Stimulated activated CD8-positive, alpha-beta memory T cell treated with anti-CD3 and anti-CD28 coated beads, Interleukin-15, amount 100 ng/mL, for 1 hour (primary cell): Measurements from ENCODE around the gene SMIM21.

Experiments
- DNase-seq: peaks from one replicate; pipeline ENCODE4 v3.0.0-alpha.2; 2020; ENCODE audit warnings: low read depth

Gene SMIM21

DNA sequence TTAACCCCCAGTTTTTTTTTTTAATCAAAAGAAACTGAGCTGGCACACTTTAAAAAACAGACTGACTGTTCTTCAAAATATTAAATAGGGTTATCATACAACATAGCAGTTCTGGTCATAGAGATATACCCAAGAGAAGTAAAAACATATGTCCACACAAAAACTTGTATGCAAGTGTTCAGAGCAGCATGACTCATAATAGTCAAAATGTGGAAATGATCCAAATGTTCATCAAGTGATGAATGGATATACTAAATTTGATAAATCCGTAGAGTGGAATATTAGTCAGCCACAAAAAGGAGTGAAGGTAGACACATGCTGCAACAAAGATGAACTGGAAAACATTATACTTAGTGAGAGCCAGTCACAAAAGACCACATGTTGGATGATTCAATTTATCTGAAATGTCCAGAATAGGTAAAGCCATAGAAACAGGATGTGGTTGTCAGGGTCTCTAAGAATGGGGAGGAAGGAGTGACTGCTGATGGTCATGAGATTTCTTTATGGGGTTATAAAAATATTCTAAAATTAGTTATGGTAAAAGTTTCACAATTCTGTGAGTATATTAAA lies 5.1 kb downstream of the SMIM21 start:
- DNase-seq: no peak

DNA sequence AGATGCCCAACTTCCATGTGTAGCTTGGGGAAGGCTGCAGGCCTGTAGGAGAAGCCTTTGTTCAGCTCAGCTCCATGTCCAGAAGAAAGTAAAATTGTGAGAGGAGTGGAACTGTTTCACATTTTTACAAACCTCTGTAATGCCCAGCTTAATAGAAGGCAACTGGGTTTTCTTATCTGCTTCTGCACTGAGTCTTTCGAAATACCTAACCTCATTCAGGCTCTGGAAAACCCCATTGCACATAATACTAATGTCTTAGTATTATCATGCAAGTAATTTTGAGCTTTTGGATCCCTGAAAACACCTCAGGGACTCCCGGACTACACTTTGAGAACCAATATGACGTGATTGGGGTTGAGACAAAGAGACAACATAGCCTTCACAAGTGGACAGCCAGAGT lies 5.8 kb downstream of the SMIM21 start:
- DNase-seq: no peak

DNA sequence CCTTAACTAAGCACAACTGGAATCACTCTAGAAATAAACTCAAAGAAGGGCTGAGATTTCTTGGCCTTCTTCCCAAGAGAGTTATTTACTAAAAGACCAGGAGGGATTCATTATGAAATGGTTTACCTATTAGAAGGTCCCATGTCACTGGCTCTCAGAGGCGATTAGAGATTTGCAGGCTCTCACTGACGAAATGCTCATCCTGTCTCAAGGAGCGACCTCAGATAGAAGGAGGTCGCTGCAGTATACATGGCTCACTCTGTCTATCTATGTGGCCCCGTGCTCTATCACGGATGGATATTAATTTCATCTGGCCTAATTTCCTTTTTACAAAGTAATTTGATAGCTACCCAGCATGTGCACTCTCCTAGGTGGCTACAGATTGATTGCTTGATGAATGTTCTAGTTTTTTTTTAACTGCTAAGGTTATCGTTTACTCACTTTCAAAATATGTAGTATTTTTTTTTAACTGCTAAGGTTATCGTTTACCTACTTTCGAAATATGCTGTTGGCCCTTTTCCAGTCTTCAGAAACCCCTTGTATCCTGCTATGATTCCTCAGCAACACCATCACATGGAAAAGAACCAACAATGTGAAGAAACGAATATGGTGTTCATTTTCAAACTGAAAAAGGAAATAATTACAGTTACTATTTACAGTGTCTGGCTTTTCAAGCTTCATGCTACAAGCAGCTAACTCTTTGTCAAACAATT lies 9.1 kb downstream of the SMIM21 start:
- DNase-seq: no peak

DNA sequence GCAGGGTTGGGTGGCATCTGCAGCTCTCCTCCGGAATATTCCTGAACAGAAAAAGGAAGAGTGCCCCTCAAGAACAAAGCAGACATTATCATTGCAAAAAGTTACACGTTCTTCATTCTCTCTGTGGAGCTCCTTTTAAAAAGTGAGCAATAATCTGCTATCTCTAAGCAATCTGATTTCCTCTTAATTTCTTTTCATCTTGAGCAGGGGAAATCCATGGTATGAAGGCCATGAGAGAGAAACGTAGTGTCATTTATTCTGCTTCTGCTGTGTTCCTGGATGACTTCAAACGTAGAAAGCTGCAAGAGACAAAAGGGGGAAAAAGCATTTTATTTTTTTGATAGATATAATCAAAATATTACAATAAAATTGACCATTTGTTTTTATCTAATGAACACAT lies 16.9 kb downstream of the SMIM21 start:
- no peak for DNase-seq

DNA sequence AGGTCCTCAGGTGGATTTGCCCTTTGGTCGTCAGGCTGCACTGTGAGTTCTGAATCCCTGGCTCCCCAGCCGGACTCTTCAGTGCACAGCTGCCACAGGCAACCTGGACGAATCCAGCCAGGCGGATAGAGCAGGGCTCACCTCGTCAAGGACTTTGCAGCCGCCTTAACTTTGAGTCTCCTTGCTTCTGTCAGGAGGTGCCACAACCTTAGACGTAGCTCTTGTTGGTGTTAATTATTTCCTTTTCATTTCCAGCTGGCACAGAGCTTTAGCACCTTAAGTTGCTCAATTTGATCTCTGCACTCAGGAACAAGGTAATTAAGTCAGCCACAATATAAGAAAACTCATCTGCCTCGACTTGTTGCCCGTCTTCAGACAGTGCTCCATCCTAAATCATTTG lies 17.7 kb downstream of the SMIM21 start:
- no peak for DNase-seq

DNA sequence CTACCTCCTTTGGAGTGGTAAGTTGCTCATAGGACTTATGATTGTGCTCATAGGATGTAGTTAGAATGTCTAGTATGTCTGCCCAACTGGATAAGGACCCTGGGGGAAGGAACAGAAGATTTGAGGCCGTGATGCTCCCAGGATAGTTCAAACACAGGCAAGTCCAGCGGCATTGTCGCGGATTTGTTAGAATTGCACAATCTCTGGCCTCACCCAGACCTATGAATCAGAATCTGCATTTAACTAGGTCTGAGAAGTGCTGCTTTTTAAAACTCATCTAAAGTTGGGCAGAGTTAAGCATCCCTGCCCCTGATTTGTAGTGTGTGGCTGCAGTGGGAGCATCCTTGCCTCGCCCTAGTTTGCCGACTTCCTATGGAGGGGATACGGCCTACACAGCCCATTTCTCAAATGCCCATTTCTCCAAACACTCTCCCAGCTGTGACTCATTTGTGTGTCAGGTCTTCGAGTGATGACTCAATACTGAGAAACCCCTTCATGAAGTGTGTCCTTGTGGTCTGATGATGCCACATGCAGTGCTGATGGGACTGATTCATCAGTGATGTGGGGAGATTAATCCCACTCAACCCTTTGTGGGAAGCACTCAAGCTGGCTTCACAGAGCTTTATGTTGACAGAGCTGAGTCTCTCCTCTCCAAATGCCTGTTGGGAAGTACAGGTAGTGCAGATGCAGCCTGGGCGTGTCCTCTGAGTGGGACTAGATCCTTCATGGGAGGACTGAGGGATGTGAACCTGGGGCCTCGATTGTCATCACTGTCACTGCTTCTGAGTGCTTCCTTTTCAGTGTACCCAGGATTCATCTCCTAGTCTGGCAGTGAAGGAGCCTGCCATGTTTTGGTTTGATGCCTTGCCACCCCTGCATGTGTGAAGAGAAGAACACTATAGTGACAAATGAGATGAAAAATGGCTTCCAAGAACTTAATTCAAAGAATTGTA lies 18.7 kb downstream of the SMIM21 start:
- DNase-seq: no peak

DNA sequence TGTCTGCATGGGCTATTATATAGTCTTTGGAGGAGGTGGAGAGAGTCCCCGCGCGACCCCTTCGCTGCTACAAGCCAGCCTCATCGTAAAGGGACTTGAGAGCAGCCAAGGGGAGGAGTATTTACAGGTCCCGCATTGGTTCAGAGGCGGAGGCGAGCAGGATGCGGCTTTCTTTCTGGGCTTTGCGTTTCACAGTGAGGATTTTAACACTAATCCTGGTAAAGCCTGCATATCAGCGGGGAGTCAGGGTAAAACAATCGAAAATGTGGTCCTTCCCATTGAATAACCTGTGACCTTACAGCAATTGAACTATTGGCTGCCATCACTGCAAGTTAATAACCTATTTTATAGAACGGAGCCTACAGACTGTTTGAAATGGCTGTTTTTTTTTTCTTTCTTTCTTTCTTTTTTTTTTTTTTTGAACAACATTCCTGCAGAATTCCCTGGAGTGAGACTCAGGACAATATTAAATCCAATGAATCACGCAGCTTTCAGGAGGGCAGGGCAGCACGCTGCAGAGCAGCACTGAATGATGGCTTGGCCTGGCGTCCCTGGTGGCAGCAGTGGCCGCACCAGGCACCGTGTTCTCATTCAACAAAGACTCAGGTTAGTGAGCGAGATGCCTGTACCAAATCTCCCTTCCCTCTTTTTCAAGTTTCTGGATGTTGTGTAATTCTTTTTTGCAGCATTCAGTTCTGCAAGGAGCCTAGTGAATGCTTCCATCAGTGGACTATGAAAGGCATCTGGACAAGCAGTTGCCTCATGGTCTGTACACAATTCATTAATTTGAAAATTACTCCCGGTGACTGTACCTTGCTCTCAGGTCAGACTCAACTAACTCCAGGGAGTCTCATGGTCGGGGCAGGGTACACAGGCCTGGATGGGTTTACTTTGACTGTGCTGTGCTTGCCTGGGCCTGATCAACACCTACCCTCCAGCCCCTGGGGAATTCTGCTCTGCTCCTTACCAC lies 19.8 kb downstream of the SMIM21 start:
- DNase-seq: no peak

DNA sequence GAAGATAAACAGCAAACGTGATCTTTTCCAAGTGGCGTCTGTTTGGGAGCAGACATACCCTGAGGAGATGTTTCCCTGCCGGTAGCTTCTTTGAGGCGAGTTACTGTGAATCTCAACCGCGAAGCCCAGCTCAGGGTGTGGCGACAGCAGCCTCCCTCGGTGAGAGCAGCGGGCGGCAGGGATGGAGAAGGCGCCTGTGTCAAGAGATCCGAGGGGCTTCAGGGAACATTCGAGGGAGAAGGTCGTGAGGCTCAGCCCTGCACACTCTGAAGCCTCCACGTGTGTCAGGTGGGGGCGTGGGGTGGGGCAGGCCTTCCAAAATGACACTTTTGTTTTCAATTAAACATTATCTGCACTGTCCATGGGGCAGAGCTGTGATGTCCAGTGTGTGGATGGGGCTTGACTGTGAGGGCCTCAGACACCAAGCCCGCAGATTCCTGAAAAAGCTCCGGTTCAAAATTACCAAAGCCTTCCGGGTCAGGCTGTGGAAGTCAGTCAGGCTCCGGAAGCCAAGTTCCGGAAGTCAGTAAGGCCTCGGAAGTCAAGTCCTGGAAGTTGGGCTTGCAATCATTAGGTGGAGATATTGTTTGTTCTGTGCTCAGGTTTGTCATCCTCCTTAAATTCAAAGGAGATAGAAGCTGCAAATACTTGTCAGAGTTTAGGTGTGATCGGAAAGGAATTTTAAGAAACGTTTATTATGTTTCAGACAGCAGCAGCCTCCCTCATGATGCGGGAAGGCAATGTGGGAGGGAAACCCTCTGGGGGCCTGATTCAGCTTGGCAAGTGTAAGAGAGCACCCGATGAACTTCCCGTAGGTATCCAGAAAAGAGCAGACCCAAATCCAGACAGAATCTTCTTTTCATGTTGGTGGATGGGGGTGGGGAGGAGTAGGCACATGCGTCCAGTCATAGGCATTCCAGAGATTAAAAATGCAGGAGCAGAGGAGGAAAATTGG lies 20.7 kb downstream of the SMIM21 start:
- no peak for DNase-seq

DNA sequence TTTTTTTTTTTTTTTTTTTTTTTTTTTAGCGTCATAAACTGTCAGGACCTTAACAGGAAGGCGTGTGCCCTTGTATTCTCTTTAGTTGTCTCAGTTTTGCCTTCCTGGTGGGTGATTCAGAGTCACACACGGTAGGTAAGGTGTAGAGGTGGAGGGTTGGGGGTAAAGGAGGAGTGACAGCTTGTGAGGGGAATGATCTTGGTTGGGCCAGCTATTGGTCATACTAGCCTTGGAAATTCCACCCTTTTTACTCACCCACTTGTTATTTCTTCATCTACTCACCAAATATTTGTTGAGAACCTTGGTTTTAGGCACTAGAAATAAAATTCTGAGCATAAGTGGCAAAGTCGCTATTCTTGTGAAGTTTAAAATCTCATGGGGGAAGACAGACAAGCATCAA lies 22.2 kb downstream of the SMIM21 start:
- DNase-seq: no peak

DNA sequence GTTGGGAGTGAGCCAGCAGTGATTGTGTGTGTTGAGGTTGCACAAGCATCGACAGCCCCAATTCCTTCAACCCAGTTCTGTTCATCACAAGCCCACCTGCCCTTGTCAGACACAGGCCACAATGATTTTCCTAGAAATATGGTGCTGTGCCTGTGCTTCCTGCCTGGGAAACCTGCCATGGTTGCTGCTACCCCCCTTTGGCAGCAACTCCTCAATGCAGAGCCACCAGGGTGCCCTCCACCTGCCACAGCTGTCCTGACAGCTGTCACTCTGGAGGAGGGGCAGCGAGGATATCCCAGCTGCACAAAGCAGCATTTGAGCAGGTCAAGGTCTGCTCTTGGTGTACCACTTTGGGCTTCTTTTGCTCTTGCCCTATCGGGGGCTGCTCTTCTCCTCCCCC lies 27.1 kb downstream of the SMIM21 start:
- no peak for DNase-seq

DNA sequence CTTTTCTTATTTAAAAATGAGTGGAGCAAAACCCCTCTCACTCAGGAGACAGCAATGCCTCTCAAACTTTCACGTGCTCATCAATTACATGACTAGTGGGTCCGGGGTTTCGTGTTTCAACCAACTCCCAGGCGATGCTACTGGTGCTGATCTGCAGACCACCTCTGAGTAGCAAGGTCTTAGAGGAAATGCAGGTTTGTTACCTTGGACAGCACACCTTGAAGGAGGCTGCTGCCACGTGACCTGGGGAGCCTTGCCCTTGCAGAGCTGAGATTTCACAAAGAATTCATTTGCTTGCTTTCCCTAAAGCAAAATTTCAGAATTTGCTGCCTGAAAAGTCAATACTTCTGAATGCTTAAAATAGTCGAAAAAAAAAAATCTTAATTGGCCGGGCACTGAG lies 32.4 kb downstream of the SMIM21 start:
- no peak for DNase-seq

DNA sequence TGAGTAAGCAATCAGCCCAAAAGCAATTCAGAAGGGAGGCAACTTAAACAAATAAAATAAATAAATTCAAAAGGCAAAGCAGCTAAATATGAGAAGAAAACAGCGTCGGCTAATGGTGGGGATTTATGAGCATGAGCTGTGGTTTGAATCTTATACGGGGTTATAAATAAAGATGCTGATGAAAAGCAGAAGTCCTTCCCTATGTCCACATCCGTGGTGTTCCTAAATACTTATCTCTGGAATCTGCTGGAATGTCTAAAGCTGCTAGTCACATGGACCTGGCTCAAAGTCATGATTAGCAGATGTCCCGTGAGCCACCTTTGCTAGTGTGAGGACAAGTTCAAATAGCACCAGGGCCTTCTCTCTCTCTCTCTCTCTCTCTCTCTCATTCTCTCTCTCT lies 33.8 kb downstream of the SMIM21 start:
- DNase-seq: no peak

DNA sequence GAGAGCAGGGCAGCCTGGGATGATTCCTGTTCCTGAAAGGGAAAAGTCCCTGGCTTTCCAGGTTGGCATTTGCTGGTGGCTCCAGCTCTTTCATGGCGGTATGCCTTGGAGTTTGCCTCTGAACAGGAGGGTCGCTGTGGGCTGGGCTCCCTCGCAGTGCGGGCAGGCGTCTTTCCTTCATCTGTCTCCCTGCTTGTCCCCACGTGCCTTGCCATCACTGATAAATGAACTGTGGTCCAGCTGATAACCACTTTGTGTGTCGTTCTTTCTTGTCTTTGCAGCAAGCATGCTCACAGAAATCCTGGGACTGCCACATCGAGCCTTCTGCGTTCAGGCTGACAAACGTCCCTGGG lies 35.3 kb downstream of the SMIM21 start:
- DNase-seq: no peak

DNA sequence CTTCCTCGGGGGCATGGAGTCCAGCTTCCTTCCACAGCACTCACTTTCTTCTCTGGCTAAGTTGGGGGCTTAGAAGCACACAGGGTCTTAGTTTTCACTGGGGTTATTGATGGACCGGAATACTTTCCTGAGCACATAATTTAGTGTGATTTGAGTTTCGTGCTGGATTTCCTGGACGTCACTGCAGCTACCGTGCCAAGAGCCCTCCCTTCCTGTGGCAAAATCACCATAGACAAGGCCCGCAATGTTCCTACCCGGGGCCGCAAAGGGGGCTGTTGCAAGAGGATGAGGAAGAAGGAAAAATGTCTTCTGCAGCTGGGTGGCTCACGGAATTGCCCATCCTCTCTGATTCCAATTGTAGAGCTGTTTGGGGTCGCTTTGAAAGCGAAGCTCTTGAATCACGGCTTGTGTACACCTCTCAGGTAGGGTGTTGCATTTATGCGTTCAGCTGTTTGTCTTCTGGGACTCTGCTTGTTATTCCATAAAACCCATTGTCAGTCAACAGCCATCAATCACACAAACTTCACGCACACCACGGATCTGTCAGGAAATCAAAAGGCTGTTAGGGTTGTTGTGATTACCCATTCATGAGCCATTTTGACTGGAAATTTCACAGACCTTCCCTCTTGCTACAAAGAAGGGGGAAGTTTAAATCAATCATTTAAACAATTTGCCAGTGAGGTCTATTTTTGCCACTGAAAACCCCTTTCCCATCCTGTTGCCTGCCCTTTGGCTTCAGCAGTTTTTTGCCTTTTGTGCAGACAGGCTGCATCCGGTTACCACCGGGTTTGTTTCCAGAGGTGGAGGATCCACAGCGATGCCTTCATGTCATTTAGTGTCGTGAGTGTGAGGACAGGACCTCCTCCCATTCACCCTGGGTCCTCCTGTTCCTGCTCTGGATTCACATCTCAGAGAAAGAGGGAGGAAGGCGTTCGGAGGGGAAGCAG lies 36.0 kb downstream of the SMIM21 start:
- DNase-seq: no peak

DNA sequence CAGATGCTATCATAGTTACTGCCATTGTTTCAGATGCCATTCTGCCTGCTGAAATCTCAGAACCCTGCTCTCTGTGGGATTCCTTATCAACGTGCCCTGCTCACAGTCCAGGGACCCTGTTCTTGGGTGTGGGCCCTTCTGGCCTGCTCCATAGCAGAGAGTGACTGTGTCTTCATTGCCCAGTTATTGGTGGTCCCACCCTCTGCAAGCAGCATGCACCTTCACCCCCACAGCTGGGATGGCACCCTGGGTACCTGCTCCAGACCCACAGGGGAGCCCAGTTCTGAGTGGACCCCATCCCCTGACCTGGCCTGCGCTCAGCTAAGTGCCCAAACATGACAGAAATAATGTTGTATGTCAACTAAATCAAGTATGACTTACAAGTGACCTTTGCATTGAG lies 36.6 kb downstream of the SMIM21 start:
- DNase-seq: no peak

DNA sequence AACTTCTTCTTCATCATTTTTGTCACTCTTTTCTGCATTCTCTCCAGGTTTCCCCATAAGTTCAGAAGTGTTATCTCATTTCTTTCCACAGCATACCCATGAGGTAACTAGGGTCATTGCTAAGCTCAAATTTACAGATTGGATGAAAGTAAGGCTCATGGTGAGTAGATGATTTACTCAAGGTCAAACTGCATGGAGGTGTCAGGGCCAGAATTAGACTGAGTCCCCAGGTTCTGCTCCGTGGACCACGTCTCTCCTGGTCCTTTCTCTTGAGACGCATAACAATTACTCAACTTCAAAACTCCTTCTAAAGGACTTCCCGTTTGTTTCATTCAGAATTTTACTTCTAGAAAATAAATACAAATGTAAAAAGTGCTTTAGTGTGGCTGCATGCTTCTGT lies 43.4 kb downstream of the SMIM21 start:
- DNase-seq: no peak

DNA sequence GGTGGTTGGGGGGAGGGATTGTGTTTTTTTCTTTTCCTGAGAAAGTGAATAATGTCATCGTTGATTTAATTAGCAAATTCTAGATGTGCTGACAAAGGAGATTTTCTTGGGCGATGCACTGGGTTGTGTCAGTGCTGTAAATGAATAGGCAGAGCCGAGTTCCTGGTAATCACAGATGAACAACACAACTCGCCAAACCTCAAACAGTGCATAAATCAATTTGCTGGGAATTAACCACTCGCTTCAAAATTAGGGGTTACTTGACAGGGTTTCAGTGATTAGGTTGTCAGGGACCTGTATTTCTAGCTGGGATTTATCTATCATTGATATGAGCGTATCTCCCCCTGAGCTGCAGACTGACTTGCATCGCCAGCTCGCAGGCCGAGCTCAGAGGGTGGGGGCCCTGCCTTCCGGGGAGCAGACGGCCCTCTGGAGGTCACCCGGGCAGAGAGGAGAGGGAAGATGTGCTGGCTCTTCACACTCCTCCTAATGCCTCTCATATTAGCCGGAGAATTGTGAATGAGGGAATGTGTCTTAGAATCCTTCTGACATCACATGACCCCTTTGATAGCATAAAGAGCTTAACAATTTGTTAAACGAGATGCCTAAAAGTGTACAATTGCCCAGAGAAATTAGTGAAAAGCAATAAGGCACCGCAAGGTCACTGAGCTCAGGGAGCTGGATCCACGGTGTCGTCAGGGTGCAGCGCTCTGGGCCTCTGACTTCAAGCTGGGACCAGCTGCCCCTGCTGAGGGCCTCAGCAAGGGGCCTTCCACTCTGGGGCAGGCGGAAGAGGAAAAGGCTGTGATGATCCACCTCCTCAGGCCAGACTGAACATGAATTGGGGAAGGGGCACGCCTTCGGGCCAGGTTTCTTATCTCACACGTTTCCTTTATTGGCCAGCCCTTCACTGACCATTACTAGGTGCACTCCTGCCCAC lies 48.9 kb downstream of the SMIM21 start:
- DNase-seq: no peak

DNA sequence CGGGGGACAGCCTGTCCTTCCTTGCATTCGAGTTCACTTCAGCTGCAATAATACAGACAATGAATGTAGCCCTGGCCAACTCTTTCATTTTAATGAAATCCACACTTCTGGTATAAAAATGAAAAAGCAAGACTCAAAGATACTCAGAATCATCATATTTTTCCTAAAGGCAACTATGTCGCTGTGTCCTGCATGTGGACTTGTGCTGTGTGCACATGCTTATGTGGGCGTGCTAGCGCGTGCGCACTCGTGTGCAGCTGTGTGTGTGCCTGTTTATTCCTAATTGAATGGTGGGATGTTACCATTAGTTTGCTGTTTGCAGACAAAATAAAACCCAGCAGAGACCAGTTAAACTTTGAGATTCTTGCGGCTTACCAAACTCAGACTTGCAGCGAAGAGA lies 49.6 kb downstream of the SMIM21 start:
- no peak for DNase-seq

DNA sequence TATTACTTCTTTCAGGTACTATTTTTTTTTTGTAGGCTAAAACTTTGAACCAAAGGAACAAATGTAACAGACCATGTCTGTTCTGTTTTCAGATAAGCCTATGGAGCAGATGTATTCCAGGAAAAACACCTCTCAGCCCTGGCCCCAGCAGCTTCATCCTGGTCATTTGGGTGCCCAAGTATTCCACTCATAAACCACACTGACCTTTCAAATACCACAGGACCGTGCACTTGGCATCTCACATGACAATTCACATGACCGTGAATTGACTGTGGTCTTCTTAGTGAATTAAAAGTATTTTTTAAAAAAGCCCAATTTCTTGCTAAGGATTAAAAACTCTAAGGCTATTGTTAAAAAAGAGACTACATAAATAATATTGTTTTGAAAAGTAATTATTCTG lies 50.2 kb downstream of the SMIM21 start:
- no peak for DNase-seq
